Measurements from ENCODE around the gene SSR3. TPM values are rescaled to one million over a fixed set of nuclear protein-coding genes. Genes with fewer than 3 reads are reported as not detected.

Gene SSR3
- total RNA-seq, 1 donor from 2014 or later, result 120 TPM

GRCh38 chr3:156551261-156551660 lies 3.7 kb downstream of the SSR3 start:
- peaks cover 33% of the 10 kb centered on the region for H3K36me3 Mint-ChIP-seq
- H3K4me1 Mint-ChIP-seq, result peaks cover 52% of the 10 kb centered on the region
- peak overlapping the region; percentile 12 for H3K27ac Mint-ChIP-seq
- H3K4me3 Mint-ChIP-seq, result no peak overlapping the region
- H3K9me3 Mint-ChIP-seq, result no peaks in the 10 kb centered on the region
- H3K27me3 Mint-ChIP-seq (ENCODE audit: low read depth), result no peaks in the 10 kb centered on the region
- DNase-seq (ENCODE audit: low spot score in 2 of 2, unreplicated experiment in 2 of 2), result no peak
- no peak for TF ChIP-seq CTCF (IDR thresholded peaks at IDR 0.05; ENCODE audit: unreplicated experiment)

GRCh38 chr3:156548902-156549301 lies 6.0 kb downstream of the SSR3 start:
- H3K27me3 Mint-ChIP-seq (ENCODE audit: low read depth), result no peaks in the 10 kb centered on the region
- no peaks in the 10 kb centered on the region for H3K9me3 Mint-ChIP-seq
- no peak for TF ChIP-seq CTCF (IDR thresholded peaks at IDR 0.05; ENCODE audit: unreplicated experiment)
- H3K4me1 Mint-ChIP-seq, result peaks cover 52% of the 10 kb centered on the region
- peak overlapping the region; percentile 50 for H3K27ac Mint-ChIP-seq
- H3K36me3 Mint-ChIP-seq, result peaks cover 37% of the 10 kb centered on the region
- no peak overlapping the region for H3K4me3 Mint-ChIP-seq
- DNase-seq (ENCODE audit: low spot score in 2 of 2, unreplicated experiment in 2 of 2), result no peak

- Mint-ChIP-seq H3K4me1 (peaks cover 48% of the 10 kb centered on the region), H3K27ac (peak overlapping the region; percentile 77), H3K9me3 (no peaks in the 10 kb centered on the region), H3K36me3 (peaks cover 39% of the 10 kb centered on the region), H3K4me3 (no peak overlapping the region), H3K27me3 (ENCODE audit: low read depth) (no peaks in the 10 kb centered on the region)
- DNase-seq (ENCODE audit: low spot score in 2 of 2, unreplicated experiment in 2 of 2), result no peak
- TF ChIP-seq CTCF (IDR thresholded peaks at IDR 0.05; ENCODE audit: unreplicated experiment), result no peak
Observed at GRCh38 chr3:156548041-156548687, 6.8 kb downstream of the SSR3 start.

GRCh38 chr3:156547637-156548036 lies 7.3 kb downstream of the SSR3 start:
- Mint-ChIP-seq H3K27ac (peak overlapping the region; percentile 77), H3K4me1 (peaks cover 43% of the 10 kb centered on the region), H3K36me3 (peaks cover 42% of the 10 kb centered on the region), H3K27me3 (ENCODE audit: low read depth) (no peaks in the 10 kb centered on the region), H3K4me3 (no peak overlapping the region), H3K9me3 (no peaks in the 10 kb centered on the region)
- no peak for TF ChIP-seq CTCF (IDR thresholded peaks at IDR 0.05; ENCODE audit: unreplicated experiment)
- DNase-seq (ENCODE audit: low spot score in 2 of 2, unreplicated experiment in 2 of 2), result no peak

- H3K4me1 Mint-ChIP-seq, result peaks cover 20% of the 10 kb centered on the region
- no peak for TF ChIP-seq CTCF (IDR thresholded peaks at IDR 0.05; ENCODE audit: unreplicated experiment)
- H3K27me3 Mint-ChIP-seq (ENCODE audit: low read depth), result no peaks in the 10 kb centered on the region
- no peak for DNase-seq (ENCODE audit: low spot score in 2 of 2, unreplicated experiment in 2 of 2)
- no peak overlapping the region for H3K27ac Mint-ChIP-seq
- H3K36me3 Mint-ChIP-seq, result peaks cover 17% of the 10 kb centered on the region
- H3K9me3 Mint-ChIP-seq, result no peaks in the 10 kb centered on the region
- H3K4me3 Mint-ChIP-seq, result no peak overlapping the region
Observed at GRCh38 chr3:156543043-156543555, 11.8 kb downstream of the SSR3 start.
